HUES64 (cell line): ENCODE results near the gene JHY.
A peak's percentile ranks its signal among the peaks of the same experiment; 100 is the strongest.

Experiments used
- H3K27ac ChIP-seq: 2 replicates; pipeline ENCODE4 v1.7.0; 2013; ENCODE audit warnings: low read depth, low read length, inconsistent platforms
- H3K27me3 ChIP-seq: 2 replicates; pipeline ENCODE4 v1.6.1; 2013; ENCODE audit warnings: mild to moderate bottlenecking, low read length; ENCODE audit not compliant: insufficient read depth
- H3K36me3 ChIP-seq: 2 replicates; pipeline ENCODE4 v1.6.1; 2013; ENCODE audit warnings: mild to moderate bottlenecking, low read length; ENCODE audit not compliant: insufficient read depth
- H3K4me1 ChIP-seq: 2 replicates; pipeline ENCODE4 v1.6.1; 2013; ENCODE audit warnings: mild to moderate bottlenecking, low read length, moderate library complexity; ENCODE audit not compliant: insufficient read depth
- H3K4me3 ChIP-seq: 2 replicates; pipeline ENCODE4 v1.5.1; 2013; ENCODE audit warnings: mild to moderate bottlenecking, low read length, moderate library complexity
- H3K9ac ChIP-seq: 2 replicates; pipeline ENCODE4 v1.6.1; 2013; ENCODE audit warnings: mild to moderate bottlenecking, low read depth, low read length
- H3K9me3 ChIP-seq: 2 replicates; pipeline ENCODE4 v1.6.1; 2013; ENCODE audit warnings: low read depth, low read length; ENCODE audit not compliant: insufficient read depth
- WGBS: fragments of 150-250, 120-280 bp; methylation state at CpG from one replicate; pipeline ENCODE4 v1.1.7; 2013; ENCODE audit warnings: missing lambda C conversion rate; 5-methylcytosine and 5-hydroxymethylcytosine counted together

The JHY gene

DNA sequence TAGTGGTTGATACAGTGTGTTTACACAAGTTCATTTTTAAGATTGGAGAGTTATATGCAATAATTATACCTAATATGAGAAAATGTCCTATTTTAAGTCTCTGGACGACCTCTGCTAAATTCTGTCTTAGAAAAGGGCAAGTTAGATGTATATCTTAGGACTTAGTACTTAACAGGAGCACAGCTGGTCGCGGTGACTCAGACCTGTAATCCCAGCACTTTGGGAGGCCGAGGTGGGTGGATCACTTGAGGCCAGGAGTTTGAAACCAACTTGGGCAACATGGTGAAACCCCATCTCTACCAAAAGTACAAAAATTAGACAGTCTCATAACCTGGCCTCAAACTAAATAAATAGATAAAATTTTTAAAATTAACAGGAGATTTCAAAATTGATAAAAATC lies 71.9 kb downstream of the JHY start:
- Histone ChIP-seq H3K27ac (no peak overlapping the region), H3K27me3 (no peaks in the 10 kb centered on the region), H3K4me3 (no peak overlapping the region), H3K4me1 (peaks cover 9% of the 10 kb centered on the region; the same call in 1 of the 2 replicates), H3K9me3 (no peaks in the 10 kb centered on the region), H3K9ac (no peak overlapping the region), H3K36me3 (no peaks in the 10 kb centered on the region)
- WGBS = 86% methylated on average over 4 of the region's 4 CpGs

DNA sequence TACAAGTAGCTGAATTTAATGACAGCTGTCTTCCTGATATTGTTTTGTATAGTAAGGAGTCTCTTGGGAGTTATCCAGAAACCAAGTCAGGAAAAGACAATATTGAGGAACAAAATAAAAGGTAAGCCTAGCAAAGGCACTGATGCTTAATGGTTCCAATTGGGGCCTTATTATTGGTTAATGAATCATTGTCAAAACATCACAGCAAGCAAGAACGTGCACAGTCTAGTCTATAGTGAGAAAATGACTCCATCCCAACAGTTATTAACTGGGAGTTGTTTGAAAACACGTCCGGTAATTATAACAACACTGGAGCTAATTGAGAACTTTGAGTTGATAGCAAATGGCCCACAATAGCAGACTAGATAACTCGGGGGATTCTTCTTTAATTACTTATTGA lies 81.4 kb downstream of the JHY start:
- H3K4me1 ChIP-seq = no peaks in the 10 kb centered on the region
- no peak overlapping the region for H3K4me3 ChIP-seq
- peaks cover 29% of the 10 kb centered on the region for H3K27me3 ChIP-seq
- 91% methylated on average over 4 of the region's 4 CpGs for WGBS
- no peaks in the 10 kb centered on the region for H3K36me3 ChIP-seq
- H3K9ac ChIP-seq = no peak overlapping the region
- no peaks in the 10 kb centered on the region for H3K9me3 ChIP-seq
- H3K27ac ChIP-seq = no peak overlapping the region

DNA sequence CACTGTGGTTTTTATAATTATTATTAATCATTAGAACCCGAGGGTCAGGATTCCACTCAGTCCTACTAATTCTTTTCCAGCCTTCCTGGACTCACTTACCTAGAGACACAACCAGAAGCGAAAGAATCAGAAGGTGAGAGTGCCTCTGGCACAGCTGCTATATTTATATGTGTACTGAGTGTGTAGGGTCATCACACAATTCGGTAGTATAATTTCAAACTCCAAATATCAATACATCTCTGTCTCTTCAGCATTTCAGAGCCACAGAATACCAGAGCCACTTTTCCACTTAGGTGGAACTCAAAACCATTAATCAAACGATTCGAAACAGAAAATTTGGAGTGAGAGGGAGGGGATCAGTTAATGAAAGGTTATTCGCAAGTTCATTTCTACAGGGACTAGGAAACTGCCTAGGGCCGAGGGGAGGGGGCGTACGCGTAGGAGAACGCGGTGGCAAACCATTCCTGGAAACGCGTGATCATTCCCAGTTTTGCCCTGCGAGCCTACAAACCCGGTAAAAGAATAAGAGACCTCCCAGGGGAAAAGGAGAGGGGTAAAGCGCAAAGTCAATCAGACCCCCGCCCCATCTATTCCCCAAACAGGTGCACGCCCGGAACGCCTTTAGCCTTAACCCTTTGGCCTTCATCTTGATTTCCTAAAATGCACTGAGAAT lies 93.6 kb downstream of the JHY start:
- H3K36me3 ChIP-seq = no peaks in the 10 kb centered on the region
- H3K4me3 ChIP-seq = peak overlapping the region; percentile 51
- H3K27me3 ChIP-seq = peaks cover 90% of the 10 kb centered on the region
- 9% methylated on average over 20 of the region's 21 CpGs for WGBS
- no peaks in the 10 kb centered on the region for H3K9me3 ChIP-seq
- H3K27ac ChIP-seq = no peak overlapping the region
- H3K4me1 ChIP-seq = peaks cover 20% of the 10 kb centered on the region
- no peak overlapping the region for H3K9ac ChIP-seq

DNA sequence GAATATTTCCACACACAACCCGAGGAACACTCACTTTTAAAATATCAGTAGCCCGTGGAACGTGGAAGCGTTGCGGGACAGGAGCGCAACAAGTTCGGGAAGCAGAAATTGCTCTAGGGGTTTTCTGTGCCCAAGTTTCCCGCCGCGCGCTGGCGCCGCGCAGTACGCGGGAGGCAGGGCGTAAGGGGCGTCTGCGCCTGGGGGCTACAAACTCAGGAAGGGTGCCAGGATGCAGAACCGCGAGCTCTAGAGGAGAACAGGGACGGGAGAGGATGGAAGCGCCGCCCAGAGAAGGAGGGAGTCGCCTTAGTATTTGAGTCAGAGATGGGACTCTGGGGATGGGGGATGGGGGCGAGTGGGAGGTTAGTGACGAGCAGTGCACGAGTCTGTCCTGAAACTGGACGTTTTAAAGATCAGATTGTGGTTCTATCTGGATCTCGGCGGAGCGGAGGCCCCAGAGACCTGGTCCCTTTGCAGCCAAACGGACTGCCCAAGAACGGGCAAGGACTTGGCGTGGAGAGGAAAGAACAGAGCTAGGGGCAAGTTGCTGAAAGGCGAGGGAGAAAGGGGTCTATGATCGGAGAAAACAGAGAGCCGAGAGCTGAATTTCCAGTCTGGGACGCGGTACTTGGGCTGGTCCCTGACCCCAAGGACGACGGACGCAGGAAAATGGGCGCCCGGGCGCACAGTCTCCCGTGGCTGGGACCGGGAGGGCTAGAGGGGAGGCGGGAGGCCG lies 94.3 kb downstream of the JHY start:
- Histone ChIP-seq H3K27me3 (peaks cover 97% of the 10 kb centered on the region), H3K9ac (peak overlapping the region; percentile 48; the same call in 1 of the 2 replicates)
- 1% methylated on average over 50 of the region's 50 CpGs for WGBS

DNA sequence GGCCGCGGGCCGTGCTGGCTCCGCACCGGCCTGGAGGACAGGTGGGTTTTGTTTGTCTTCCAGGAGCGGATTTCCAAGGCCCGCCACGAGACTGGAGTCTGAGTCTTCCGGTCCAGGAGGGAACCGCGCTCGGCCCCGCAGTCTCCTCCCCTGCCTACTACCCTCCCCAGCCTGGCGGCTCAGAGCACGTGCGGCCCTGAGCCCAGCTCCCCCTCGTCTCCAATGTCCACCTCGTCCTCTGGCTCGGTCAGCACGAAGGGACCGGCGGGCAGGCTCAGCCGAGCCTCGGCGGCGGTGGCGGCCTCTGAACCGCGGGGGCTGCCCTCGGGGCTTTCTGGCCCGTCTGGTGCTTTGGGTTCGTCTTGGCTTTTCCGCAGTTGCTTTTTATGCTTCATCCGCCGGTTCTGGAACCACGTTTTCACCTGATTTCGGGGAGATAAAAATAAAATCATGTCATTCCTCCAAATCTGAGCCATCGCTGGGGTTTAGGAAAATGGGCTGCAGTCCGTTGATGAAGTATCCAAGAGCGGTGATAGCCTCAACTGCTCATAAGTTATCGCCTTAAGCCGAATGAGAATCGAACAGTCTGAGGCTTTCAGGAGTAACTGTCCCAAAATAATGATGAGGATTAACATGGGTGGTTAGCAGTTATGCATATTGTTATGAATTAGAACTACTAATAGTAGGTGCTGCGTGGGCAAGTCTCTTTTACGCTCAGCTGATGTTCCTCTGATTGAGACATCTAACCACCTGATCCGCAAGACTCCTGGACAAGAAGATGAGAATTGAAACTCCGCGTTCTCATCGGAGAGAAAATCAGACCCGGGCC lies 95.1 kb downstream of the JHY start:
- Histone ChIP-seq H3K27me3 (peaks cover 100% of the 10 kb centered on the region), H3K27ac (no peak overlapping the region), H3K4me3 (peak overlapping the region; percentile 51), H3K9ac (0 out of 2 replicates have a peak overlapping the region, but pooled peaks have one; percentile 48), H3K36me3 (no peaks in the 10 kb centered on the region), H3K4me1 (peaks cover 25% of the 10 kb centered on the region), H3K9me3 (no peaks in the 10 kb centered on the region)
- WGBS = 2% methylated on average over 50 of the region's 50 CpGs

More for the DNA sequence above, 94.3 kb downstream of the JHY start:
- no peaks in the 10 kb centered on the region for H3K36me3 ChIP-seq
- peak overlapping the region; percentile 51 for H3K4me3 ChIP-seq
- no peak overlapping the region for H3K27ac ChIP-seq
- H3K4me1 ChIP-seq = peaks cover 21% of the 10 kb centered on the region
- no peaks in the 10 kb centered on the region for H3K9me3 ChIP-seq

DNA sequence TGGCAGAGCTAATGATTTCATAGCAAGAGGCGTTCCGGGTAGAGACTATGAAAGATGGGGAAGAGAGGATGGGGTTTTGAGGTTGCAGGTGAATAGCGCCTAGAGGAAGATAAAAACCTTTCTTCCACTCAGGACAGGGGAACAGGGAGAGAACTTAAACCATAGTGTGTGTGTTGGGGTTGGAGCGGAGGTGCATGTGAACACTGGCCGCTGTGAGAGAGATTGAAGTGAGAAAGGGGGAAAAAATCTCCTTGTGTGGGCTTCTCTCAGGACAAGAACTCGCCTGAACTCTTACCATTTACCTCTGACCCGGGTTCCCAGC lies 95.7 kb downstream of the JHY start:
- WGBS = 11% methylated on average over 7 of the region's 7 CpGs
- H3K27me3 ChIP-seq = peaks cover 100% of the 10 kb centered on the region

DNA sequence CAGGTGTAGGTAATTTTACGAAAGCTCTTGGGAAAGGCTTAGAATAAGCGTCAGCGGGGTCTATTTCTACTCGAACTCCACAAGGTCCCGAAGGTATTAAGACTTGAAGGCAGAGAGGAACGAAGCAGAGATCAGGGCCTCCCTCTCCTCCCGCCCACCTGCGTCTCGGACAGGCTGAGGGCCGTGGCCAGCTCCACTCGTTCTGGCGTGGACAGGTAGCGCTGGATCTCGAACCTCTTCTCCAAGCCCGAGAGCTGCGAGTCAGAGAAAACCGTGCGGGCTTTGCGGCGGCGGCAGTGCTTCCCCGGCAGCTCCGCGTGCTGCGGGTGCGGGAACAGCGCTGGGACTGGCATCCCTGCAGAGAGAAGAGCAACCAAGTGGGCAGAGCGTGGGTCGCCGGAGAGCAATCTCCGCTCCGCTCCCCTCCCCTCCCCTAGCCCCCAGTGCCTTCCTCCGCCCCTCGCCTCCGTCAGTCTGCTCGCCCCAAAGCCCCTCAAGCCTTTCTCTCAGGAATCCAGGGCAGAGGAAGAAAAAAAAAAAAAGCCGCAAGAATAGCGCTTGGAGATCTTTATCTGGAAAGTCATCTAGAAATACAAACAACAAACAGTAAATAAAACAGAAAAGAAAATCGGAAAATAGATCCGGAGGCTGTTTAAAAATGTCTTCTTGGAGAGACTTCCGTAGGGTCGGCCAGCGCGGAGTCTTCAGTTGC lies 96.7 kb downstream of the JHY start:
- Histone ChIP-seq H3K9ac (no peak overlapping the region), H3K9me3 (no peaks in the 10 kb centered on the region), H3K27ac (no peak overlapping the region), H3K4me3 (peak overlapping the region; percentile 24), H3K27me3 (peaks cover 100% of the 10 kb centered on the region), H3K4me1 (peaks cover 25% of the 10 kb centered on the region), H3K36me3 (no peaks in the 10 kb centered on the region)
- WGBS = 2% methylated on average over 42 of the region's 44 CpGs

More for the DNA sequence above, 95.7 kb downstream of the JHY start:
- H3K27ac ChIP-seq = no peak overlapping the region
- no peaks in the 10 kb centered on the region for H3K9me3 ChIP-seq
- no peak overlapping the region for H3K4me3 ChIP-seq
- H3K9ac ChIP-seq = no peak overlapping the region
- H3K36me3 ChIP-seq = no peaks in the 10 kb centered on the region
- peaks cover 25% of the 10 kb centered on the region for H3K4me1 ChIP-seq

DNA sequence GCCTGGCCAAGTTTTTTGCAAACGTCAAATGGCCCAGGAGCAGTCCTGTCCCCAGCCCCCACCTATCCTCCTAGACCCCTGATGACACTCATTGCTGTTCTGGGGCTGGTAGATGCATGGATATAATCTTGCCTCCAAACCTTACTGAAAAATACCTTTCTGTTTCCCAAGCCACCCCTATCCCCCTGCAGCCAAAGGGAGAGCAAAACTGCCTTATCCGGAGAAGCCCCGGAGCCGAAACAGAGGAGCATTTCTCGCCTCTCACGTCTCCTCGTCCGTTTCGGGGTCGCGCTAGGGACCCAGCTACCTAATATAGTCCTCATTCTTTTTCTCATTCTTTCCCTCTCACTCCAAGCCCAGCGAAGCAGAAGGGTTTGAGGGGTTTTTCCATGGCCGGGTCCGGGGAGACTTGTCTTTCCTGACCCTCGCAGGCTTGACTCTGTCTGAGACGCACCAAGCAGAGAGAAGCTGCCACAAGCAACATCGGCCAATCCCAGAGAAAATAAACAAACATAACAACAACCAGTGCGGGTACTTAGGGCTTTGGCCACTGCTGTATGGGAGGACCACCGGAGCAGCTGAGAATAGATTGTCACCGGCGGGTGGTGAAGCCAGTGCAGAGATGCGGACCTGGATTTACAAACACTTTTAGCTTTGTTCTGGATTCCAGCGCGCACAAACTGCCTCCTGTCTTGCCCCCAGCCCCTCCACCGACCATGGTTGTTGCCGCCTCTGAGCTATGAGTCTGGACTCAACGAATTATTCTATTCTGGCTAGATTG lies 97.4 kb downstream of the JHY start:
- 3% methylated on average over 27 of the region's 27 CpGs for WGBS
- no peak overlapping the region for H3K27ac ChIP-seq
- H3K4me3 ChIP-seq = no peak overlapping the region
- H3K4me1 ChIP-seq = peaks cover 26% of the 10 kb centered on the region
- H3K36me3 ChIP-seq = no peaks in the 10 kb centered on the region
- H3K9ac ChIP-seq = no peak overlapping the region
- H3K27me3 ChIP-seq = peaks cover 100% of the 10 kb centered on the region
- H3K9me3 ChIP-seq = no peaks in the 10 kb centered on the region

DNA sequence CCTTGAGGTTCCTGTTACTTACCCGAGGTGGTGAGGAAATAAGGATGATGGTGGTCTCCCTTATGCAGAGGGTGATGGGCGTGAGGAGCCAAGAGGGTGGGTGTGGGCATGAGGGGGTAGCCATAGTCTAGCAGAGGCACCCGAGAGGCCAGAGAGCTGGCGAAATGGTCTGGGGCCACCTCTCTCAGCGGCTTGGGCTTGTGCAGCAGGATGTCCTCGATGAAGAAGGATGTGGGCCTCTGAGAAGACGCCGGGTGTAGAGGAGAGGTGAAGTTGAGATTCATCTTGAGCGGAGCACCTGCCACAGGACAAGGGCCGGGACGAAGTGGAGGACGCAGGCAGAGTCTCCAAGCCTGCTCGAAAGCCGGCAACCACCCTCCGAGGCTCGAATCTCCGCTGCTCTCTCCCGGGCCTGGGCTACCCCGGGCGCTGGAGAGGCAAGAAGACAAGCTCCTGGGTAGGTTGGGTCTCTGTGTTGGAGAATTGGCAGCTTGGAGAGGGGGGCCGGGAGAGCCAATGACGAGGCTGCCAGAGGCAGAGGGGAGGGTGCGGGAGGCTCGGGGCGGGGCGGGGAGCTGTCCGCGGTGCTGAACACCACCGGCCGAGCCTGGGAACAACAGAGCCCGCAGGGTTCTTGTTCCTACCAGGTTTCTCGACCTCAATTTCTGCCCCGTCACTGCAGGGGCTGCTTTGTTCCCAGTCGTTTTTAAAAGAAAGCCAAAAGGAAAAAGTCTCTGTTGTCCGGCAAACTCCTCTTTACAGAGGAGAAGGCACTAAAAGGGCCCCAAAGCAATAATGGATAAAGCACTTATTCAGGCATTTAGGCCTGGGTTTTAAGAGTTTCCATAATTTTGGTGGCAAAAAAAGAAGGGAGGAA lies 99.1 kb downstream of the JHY start, which contains the start of gene BSX:
TSS of gene BSX (minus strand) at position 447 of the 877 bp plus-strand sequence. CDS start at position 284, 163 bp downstream.
- 10% methylated on average over 35 of the region's 35 CpGs for WGBS
- 0 out of 2 replicates have a peak within 1 kb of the TSS, but pooled peaks have one; percentile 26 for H3K4me3 ChIP-seq
- H3K27ac ChIP-seq = no peak within 1 kb of the TSS
- H3K27me3 ChIP-seq = peaks cover 100% of the 10 kb centered on the region
- H3K36me3 ChIP-seq = no peaks in the 10 kb centered on the region
- 0 out of 2 replicates have a peak within 1 kb of the TSS, but pooled peaks have one; percentile 10 for H3K9ac ChIP-seq
- H3K9me3 ChIP-seq = no peaks in the 10 kb centered on the region
- peaks cover 20% of the 10 kb centered on the region for H3K4me1 ChIP-seq
